Stomach (tissue), 4 donors: ENCODE measurements around the gene GADL1.

Experiments used
- CTCF ChIP-seq, 7 experiments: fragments of 450-650 bp in 4 of 7; fragments of 200-600 bp in 3 of 7; sonication (generic) in 3 of 7; IDR thresholded peaks; one replicate each; pipeline ENCODE4 v1.5.1; 2016 to 2019; ENCODE audit warnings: antibody characterized with exemption in 7 of 7, control low read depth in 2 of 7, mild to moderate bottlenecking in 1 of 7
- EP300 ChIP-seq: sonication (generic); formaldehyde crosslinking; IDR thresholded peaks from one replicate; pipeline ENCODE4 v1.6.1; 2017; ENCODE audit warnings: antibody characterized with exemption
- POLR2A ChIP-seq, 4 donors: fragments of 450-650 bp; IDR thresholded peaks; one replicate each; pipeline ENCODE4 v1.6.1; 2016; ENCODE audit warnings: antibody characterized with exemption in 4 of 4, control low read depth in 2 of 4, mild to moderate bottlenecking in 1 of 4, moderate library complexity in 1 of 4
- POLR2AphosphoS5 ChIP-seq, 3 donors: sonication (generic); formaldehyde crosslinking; IDR thresholded peaks; one replicate each; pipeline ENCODE4 v1.6.1; 2016; ENCODE audit warnings: antibody characterized with exemption in 3 of 3

GRCh38 chr3:30733209-30733608 lies 161.3 kb downstream of the GADL1 start:
- no peak for TF ChIP-seq CTCF (IDR thresholded peaks at IDR 0.05)
- no peak for TF ChIP-seq EP300
- no peak for TF ChIP-seq POLR2AphosphoS5 (IDR thresholded peaks at IDR 0.05)
- no peak for TF ChIP-seq POLR2A (IDR thresholded peaks at IDR 0.05)
